Kidney (tissue), 14 donors: ENCODE results near the gene SMAD2. TPM values are rescaled to one million over a fixed set of nuclear protein-coding genes. Genes with fewer than 3 reads are reported as not detected.

ENCODE experiments used
- DNase-seq, 5 donors: peaks; one replicate each; pipeline ENCODE4 v3.0.0-alpha.2; 2013 to 2020
- FAIRE-seq: peaks from 2 replicates; lab custom pipeline; 2012; peaks lifted over from hg19 to GRCh38; lab: Jason Lieb, UNC
- H3K27ac ChIP-seq, 2 donors: one replicate each; pipeline ENCODE4 v1.7.0; 2013; ENCODE audit warnings: low read depth in 2 of 2, low read length in 2 of 2, inconsistent platforms in 1 of 2
- H3K27me3 ChIP-seq: one replicate; pipeline ENCODE4 v1.7.1; 2013; ENCODE audit warnings: low read length, inconsistent platforms; ENCODE audit not compliant: control insufficient read depth, insufficient read depth
- H3K36me3 ChIP-seq, 3 donors: one replicate each; pipeline versions ENCODE4 v1.7.0 to v1.7.1; 2013; ENCODE audit warnings: low read length in 3 of 3, control low read depth in 1 of 3, inconsistent platforms in 1 of 3; ENCODE audit not compliant: insufficient read depth in 3 of 3, control insufficient read depth in 2 of 3
- H3K4me1 ChIP-seq, 3 donors: one replicate each; pipeline versions ENCODE4 v1.7.0 to v1.7.1; 2013; ENCODE audit warnings: low read length in 3 of 3, inconsistent platforms in 1 of 3, low read depth in 1 of 3; ENCODE audit not compliant: control insufficient read depth in 2 of 3, insufficient read depth in 2 of 3
- H3K4me3 ChIP-seq, 3 donors: one replicate each; pipeline versions ENCODE4 v1.7.0 to v1.8.1; 2013; ENCODE audit warnings: low read length in 3 of 3, control low read depth in 1 of 3, inconsistent platforms in 1 of 3
- H3K9ac ChIP-seq, 3 donors: one replicate each; pipeline versions ENCODE4 v1.7.0 to v1.7.1; 2013; ENCODE audit warnings: low read length in 3 of 3, control low read depth in 1 of 3, inconsistent platforms in 1 of 3
- H3K9me3 ChIP-seq, 3 donors: one replicate each; pipeline versions ENCODE4 v1.7.0 to v1.7.1; 2013; ENCODE audit warnings: low read length in 3 of 3, control low read depth in 1 of 3, inconsistent platforms in 1 of 3; ENCODE audit not compliant: control insufficient read depth in 2 of 3, insufficient read depth in 1 of 3
- CTCF ChIP-seq: IDR thresholded peaks from 3 replicates; pipeline ENCODE4 v1.5.1; 2012; ENCODE audit warnings: mild to moderate bottlenecking, moderate library complexity, borderline replicate concordance; ENCODE audit not compliant: insufficient read depth; ENCODE audit errors: extremely low read depth
- intact Hi-C: fragments of 100-400 bp; cut with DNase I; formaldehyde crosslinking; loops from one replicate; pipeline ENCODE4 v1.11.1; 2022
- polyA plus RNA-seq: library from polyadenylated mRNA; stranded (reverse); fragments of 350-450 nt; fragmentation: Illumina TruSeq; extraction: RNeasy Lipid Tissue Mini Kit (QIAGEN cat#74804); gene quantifications from one replicate; pipeline ENCODE4 v1.2.3, GENCODE V29; 2014; ENCODE audit warnings: low read depth, low replicate concordance; ENCODE audit not compliant: insufficient read depth
- total RNA-seq: library from RNA; stranded (reverse); fragmentation: NEBNext Ultra II Directional; extraction: Animal tissue kit (Norgen Biotek cat#: 25700); gene quantifications from one replicate; pipeline ENCODE4 v1.2.1, GENCODE V29; 2021
- donor health status: control.
- donor health status: control.
- donor health status: control.
- donor health status: control.
- donor health status: control.
- donor health status: DM: yes; HTN: yes; CAD: no.
- donor health status: Normal renal cell carcinoma (clear cell type).

The SMAD2 gene
- total and polyA plus RNA-seq, 2 donors from 2014 or later = 29.9 to 147 TPM

GRCh38 chr18:47903809-47904208, 26.6 kb downstream of the SMAD2 start:
- no peak for FAIRE-seq
- no peak for TF ChIP-seq CTCF
- no peaks in the 10 kb centered on the region for H3K27me3 ChIP-seq

DNA sequence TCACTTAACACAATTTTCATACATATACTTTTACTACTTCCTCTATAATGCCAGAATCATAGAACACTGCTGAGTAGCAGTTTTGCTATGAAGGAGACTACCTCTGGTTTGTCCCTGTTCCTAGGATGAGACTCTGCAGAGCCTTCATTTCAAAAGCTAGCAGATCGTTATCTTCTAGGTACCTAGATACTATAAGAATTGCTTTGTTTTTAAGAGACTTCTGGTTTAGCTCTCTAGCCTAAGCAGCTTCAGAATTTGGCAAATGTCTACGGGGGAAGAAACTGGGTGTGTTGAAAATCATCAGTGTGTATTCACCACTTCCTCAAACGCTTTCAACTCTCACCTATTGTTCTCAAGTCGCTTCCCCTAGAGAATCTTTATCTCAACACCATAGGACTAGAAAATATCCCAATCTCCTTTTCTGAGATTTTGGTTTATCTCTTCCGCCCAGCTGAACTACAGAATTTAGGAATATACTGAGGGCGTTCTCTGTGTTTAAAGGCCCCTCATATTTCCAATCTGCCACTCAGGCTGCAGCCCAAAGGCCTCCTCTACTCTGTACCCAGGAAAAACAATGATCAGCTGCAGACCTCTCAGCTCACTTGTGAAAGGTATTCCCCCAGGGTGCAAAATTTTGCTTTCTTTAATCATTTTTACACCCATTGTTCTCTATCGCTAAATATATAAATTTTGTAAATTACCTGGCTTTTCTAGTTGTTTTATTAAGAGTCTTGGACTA, 28.7 kb downstream of the SMAD2 start:
- Histone ChIP-seq H3K9me3 (peaks cover 0 to 12% (median 2%) of the 10 kb centered on the region in 3 donors), H3K4me1 (peaks cover 0 to 5% (median 0%) of the 10 kb centered on the region in 3 donors), H3K27ac (no peak overlapping the region), H3K36me3 (no peaks in the 10 kb centered on the region), H3K27me3 (no peaks in the 10 kb centered on the region), H3K4me3 (no peak overlapping the region), H3K9ac (no peak overlapping the region)
- TF ChIP-seq CTCF = no peak
- FAIRE-seq = no peak
- intact Hi-C loops = no loop called here
- DNase-seq = no peak

More at GRCh38 chr18:47903809-47904208, 26.6 kb downstream of the SMAD2 start:
- Histone ChIP-seq H3K9ac (no peak overlapping the region), H3K27ac (no peak overlapping the region), H3K36me3 (no peaks in the 10 kb centered on the region), H3K9me3 (peaks cover 0 to 12% (median 2%) of the 10 kb centered on the region in 3 donors), H3K4me3 (no peak overlapping the region), H3K4me1 (peaks cover 0 to 6% (median 0%) of the 10 kb centered on the region in 3 donors)
- intact Hi-C loops = no loop called here
- DNase-seq = no peak

DNA sequence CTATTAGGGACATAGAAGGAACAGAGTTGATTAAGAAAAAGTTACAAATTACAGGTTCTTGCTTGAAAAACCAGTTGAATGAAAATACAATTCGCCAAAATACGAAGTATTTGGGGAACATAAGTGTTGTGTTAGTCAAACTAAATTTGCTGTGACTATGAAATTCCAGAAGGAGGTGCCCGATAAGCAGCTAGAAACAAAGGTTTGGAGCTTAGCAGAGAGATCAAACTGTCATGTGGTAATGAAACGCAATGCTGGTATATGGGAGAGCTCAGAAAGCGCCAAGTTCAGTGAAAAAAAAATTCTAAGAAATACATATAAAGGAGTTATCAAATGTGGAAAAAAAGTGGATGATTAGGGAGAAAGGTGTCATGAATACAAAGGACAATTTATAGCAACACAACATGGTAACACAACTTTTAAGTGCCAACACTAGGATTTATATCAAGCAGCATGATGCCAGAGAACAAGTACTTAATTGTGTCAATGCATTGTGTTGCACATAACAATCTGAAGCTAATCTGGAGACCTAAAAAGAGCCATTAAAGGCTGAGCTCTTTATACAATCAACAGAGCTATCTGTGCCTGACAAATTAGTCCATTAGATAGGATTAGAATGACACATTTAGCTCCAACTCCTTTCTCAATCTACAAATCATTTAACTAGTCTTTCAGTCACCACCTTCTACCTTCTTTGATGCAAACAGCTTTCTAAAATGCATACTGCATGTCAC, 31.2 kb downstream of the SMAD2 start:
- TF ChIP-seq CTCF = no peak
- no peaks in the 10 kb centered on the region for H3K27me3 ChIP-seq
- no peak overlapping the region for H3K27ac ChIP-seq
- no peak for DNase-seq
- H3K4me3 ChIP-seq = no peak overlapping the region
- intact Hi-C loops = no loop called here
- no peak for FAIRE-seq
- H3K4me1 ChIP-seq = peaks cover 0 to 5% (median 0%) of the 10 kb centered on the region in 3 donors
- H3K36me3 ChIP-seq = peaks cover 0 to 3% (median 0%) of the 10 kb centered on the region in 3 donors
- no peak overlapping the region for H3K9ac ChIP-seq
- peaks cover 0 to 4% (median 0%) of the 10 kb centered on the region in 3 donors for H3K9me3 ChIP-seq
